ENCODE measurements around the gene RNF41. TPM values are rescaled to one million over a fixed set of nuclear protein-coding genes. Genes with fewer than 3 reads are reported as not detected.

The RNF41 gene
- total and polyA plus RNA-seq, 2 donors (not counting 3 experiments of a cell fraction or from before 2014, with no cell fraction given), result 88.3 to 203 TPM

DNA sequence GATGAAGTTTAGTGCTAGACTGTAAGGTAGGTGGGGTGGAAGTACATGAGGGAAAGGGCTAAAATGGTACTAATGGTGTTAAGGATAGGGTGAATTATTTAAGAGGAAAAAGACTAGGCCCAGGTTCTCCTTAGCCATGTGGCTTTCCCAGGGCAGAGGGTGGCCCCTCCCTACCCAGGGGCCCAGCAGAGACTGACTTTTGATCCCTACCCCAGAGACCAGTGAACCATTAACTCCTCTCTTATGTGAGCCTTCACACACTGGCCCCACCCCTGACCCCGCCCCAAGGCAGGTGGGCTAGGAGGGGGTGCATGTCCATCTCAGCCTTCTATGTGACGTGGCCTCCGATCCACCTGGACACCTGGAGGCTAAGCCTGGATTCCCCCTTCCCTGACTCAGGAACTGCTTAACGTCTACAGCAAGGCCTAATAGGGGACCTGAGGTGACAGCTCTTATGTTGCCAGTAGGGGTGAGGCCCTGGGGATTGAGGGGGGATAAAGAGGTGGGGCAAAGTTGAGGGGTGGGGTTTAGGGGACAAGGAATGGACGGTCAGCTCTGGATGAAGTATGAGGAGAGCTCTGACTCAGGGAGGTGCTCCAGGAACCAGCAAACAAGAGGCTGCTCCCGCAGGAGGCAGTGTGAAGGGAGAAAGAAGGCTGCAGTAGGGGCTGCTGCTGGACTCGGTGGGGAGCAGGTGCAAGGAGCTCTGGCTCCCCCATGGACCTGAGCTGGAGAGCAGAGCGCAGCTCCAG lies 8.9 kb upstream of the RNF41 start:
- H3K9me3 ChIP-seq (replicated peaks; ENCODE audit: control insufficient read depth, insufficient read depth, low read length), result no peaks in the 10 kb centered on the region
- H2AFZ ChIP-seq (ENCODE audit: low read depth, low read length), result no peak overlapping the region
- ChIA-PET CTCF (interaction anchor here (0.5 to 1.3 kb wide), 3 partner anchors 21 to 106 kb away, joined by 3 to 4 read pairs (median 3); no protein-coding TSS in a partner anchor), POLR2A (no interaction called here)
- H3K27ac ChIP-seq (ENCODE audit: insufficient read depth, low read depth, low read length), result no peak overlapping the region
- DNase-seq (ENCODE audit: low read depth, low spot score) (no peak), FAIRE-seq (no peak)
- H3K9me1 ChIP-seq (replicated peaks; ENCODE audit: control insufficient read depth, extremely low read depth, insufficient read depth, low read length), result no peaks in the 10 kb centered on the region
- H3K27me3 ChIP-seq (ENCODE audit: control insufficient read depth in 2 of 2, insufficient read depth in 2 of 2, low read length in 2 of 2), result no peaks in the 10 kb centered on the region
- H3K79me2 ChIP-seq (ENCODE audit: control insufficient read depth, insufficient read depth, low read length), result no peaks in the 10 kb centered on the region
- no peaks in the 10 kb centered on the region for H4K20me1 ChIP-seq (replicated peaks; ENCODE audit: control insufficient read depth, extremely low read depth, insufficient read depth, low read length)
- H3K4me1 ChIP-seq (ENCODE audit: control insufficient read depth, extremely low read depth, insufficient read depth, low read length), result no peaks in the 10 kb centered on the region
- H3K9ac ChIP-seq (replicated peaks; ENCODE audit: extremely low read depth, insufficient read depth, low read length), result no peak overlapping the region
- intact Hi-C loops (cut with micrococcal nuclease) (no loop called here), dilution Hi-C loops (cut with MboI; ENCODE audit: extremely low pct_ligation_motif_present, low sequenced_read_pairs) (no loop called here)
- TF ChIP-seq MYC (IDR thresholded peaks at IDR 0.05; ENCODE audit: low read depth, low read length) (no peak), GATA2 (IDR thresholded peaks at IDR 0.05; ENCODE audit: insufficient read depth, insufficient read length, low read depth, low read length) (no peak), POLR2A (IDR thresholded peaks at IDR 0.05; ENCODE audit: low read depth, low read length) (no peak), FOS (IDR thresholded peaks at IDR 0.05; ENCODE audit: borderline replicate concordance, insufficient read depth, low read length) (no peak), EZH2 (IDR thresholded peaks at IDR 0.05; ENCODE audit: borderline replicate concordance, low read depth, low read length, severe bottlenecking) (no peak), JUN (IDR thresholded peaks at IDR 0.05; ENCODE audit: borderline replicate concordance, insufficient read depth, insufficient read length, low read depth) (no peak), POLR2AphosphoS5 (IDR thresholded peaks at IDR 0.05; ENCODE audit: insufficient read depth, low read depth, low read length) (no peak)
- TF ChIP-seq, protein P1, sequence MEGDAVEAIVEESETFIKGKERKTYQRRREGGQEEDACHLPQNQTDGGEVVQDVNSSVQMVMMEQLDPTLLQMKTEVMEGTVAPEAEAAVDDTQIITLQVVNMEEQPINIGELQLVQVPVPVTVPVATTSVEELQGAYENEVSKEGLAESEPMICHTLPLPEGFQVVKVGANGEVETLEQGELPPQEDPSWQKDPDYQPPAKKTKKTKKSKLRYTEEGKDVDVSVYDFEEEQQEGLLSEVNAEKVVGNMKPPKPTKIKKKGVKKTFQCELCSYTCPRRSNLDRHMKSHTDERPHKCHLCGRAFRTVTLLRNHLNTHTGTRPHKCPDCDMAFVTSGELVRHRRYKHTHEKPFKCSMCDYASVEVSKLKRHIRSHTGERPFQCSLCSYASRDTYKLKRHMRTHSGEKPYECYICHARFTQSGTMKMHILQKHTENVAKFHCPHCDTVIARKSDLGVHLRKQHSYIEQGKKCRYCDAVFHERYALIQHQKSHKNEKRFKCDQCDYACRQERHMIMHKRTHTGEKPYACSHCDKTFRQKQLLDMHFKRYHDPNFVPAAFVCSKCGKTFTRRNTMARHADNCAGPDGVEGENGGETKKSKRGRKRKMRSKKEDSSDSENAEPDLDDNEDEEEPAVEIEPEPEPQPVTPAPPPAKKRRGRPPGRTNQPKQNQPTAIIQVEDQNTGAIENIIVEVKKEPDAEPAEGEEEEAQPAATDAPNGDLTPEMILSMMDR (IDR thresholded peaks at IDR 0.05; ENCODE audit: extremely low read depth in 1 of 2, insufficient read depth in 1 of 2, low read depth in 1 of 2, low read length in 2 of 2), result no peak
- TF ChIP-seq, protein P2, sequence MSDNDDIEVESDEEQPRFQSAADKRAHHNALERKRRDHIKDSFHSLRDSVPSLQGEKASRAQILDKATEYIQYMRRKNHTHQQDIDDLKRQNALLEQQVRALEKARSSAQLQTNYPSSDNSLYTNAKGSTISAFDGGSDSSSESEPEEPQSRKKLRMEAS (IDR thresholded peaks at IDR 0.05; ENCODE audit: insufficient read depth, insufficient read length), result no peak
- H3K4me2 ChIP-seq (ENCODE audit: insufficient read depth, low read length), result no peak overlapping the region
- peaks cover 0 to 2% of the 10 kb centered on the region in 2 experiments for H3K36me3 ChIP-seq (ENCODE audit: control insufficient read depth in 2 of 2, extremely low read depth in 1 of 2, insufficient read depth in 2 of 2, low read length in 2 of 2)
- BruUV-seq (replicated peaks), result no TSS peak
- H3K4me3 ChIP-seq (replicated peaks in 1 of 3; ENCODE audit: insufficient read depth in 1 of 3, low read depth in 1 of 3, low read length in 3 of 3), result no peak overlapping the region

All from endothelial cell of umbilical vein (primary cell).